HEK293 (cell line): ENCODE data around the gene NOC2L.

Experiments
- KLF8 ChIP-seq: fragments of 450-650 bp; formaldehyde crosslinking; IDR thresholded peaks from 2 replicates; pipeline ENCODE4 v1.5.1; 2016; ENCODE audit warnings: missing biosample characterization, missing genetic modification characterization
- MEIS1 ChIP-seq: sonication (generic); formaldehyde crosslinking; IDR thresholded peaks from 2 replicates; pipeline ENCODE4 v1.8.1; 2022; ENCODE audit warnings: missing genetic modification reagents, mild to moderate bottlenecking, borderline replicate concordance
- PRDM1 ChIP-seq: fragments of 450-650 bp; formaldehyde crosslinking; IDR thresholded peaks from 2 replicates; pipeline ENCODE4; 2016; ENCODE audit warnings: missing biosample characterization, missing genetic modification characterization
- SALL2 ChIP-seq: fragments of 450-650 bp; formaldehyde crosslinking; IDR thresholded peaks from 2 replicates; pipeline ENCODE4 v1.5.0; 2017; ENCODE audit warnings: missing biosample characterization, mild to moderate bottlenecking, missing genetic modification characterization, borderline replicate concordance
- SP2 ChIP-seq: fragments of 450-650 bp; formaldehyde crosslinking; IDR thresholded peaks from 2 replicates; pipeline ENCODE4 v1.5.1; 2016; ENCODE audit warnings: missing biosample characterization, missing genetic modification characterization
- YY1 ChIP-seq: fragments of 450-650 bp; formaldehyde crosslinking; IDR thresholded peaks from 2 replicates; pipeline ENCODE4 v1.5.1; 2018; ENCODE audit warnings: missing biosample characterization, missing genetic modification characterization
- ZBTB1 ChIP-seq: fragments of 450-650 bp; formaldehyde crosslinking; IDR thresholded peaks from 2 replicates; pipeline ENCODE4 v1.5.1; 2016; ENCODE audit warnings: missing biosample characterization, missing genetic modification characterization
- ZFP3 ChIP-seq: fragments of 450-650 bp; formaldehyde crosslinking; IDR thresholded peaks from 2 replicates; pipeline ENCODE4 v1.5.1; 2016; ENCODE audit warnings: low read depth, missing biosample characterization, missing genetic modification characterization
- ZIC2 ChIP-seq: fragments of 450-650 bp; formaldehyde crosslinking; IDR thresholded peaks from 2 replicates; pipeline ENCODE4 v1.5.1; 2016; ENCODE audit warnings: missing biosample characterization, missing genetic modification characterization
- ZNF10 ChIP-seq: fragments of 450-650 bp; formaldehyde crosslinking; IDR thresholded peaks from 2 replicates; pipeline ENCODE4 v1.5.1; 2017; ENCODE audit warnings: missing biosample characterization, missing genetic modification characterization
- ZNF132 ChIP-seq: fragments of 450-650 bp; formaldehyde crosslinking; IDR thresholded peaks from 2 replicates; pipeline ENCODE4 v1.5.1; 2017; ENCODE audit warnings: missing biosample characterization, missing genetic modification characterization, borderline replicate concordance
- ZNF157 ChIP-seq: fragments of 450-650 bp; formaldehyde crosslinking; IDR thresholded peaks from 2 replicates; pipeline ENCODE4 v1.5.1; 2016; ENCODE audit warnings: missing biosample characterization, missing genetic modification characterization
- ZNF16 ChIP-seq: fragments of 450-650 bp; formaldehyde crosslinking; IDR thresholded peaks from 2 replicates; pipeline ENCODE4 v1.5.1; 2016; ENCODE audit warnings: low read depth, missing biosample characterization, missing genetic modification characterization
- ZNF175 ChIP-seq: fragments of 450-650 bp; formaldehyde crosslinking; IDR thresholded peaks from 2 replicates; pipeline ENCODE4 v1.5.1; 2016; ENCODE audit warnings: missing biosample characterization, missing genetic modification characterization
- ZNF211 ChIP-seq: fragments of 450-650 bp; formaldehyde crosslinking; IDR thresholded peaks from 2 replicates; pipeline ENCODE4 v1.5.1; 2016; ENCODE audit warnings: low read depth, missing biosample characterization, missing genetic modification characterization
- ZNF24 ChIP-seq: fragments of 450-650 bp; formaldehyde crosslinking; IDR thresholded peaks from 2 replicates; pipeline ENCODE4 v1.5.1; 2016; ENCODE audit warnings: missing biosample characterization, missing genetic modification characterization
- ZNF302 ChIP-seq: fragments of 450-650 bp; formaldehyde crosslinking; IDR thresholded peaks from 2 replicates; pipeline ENCODE4 v1.5.1; 2016; ENCODE audit warnings: missing biosample characterization, missing genetic modification characterization, low read depth
- ZNF335 ChIP-seq: fragments of 450-650 bp; formaldehyde crosslinking; conservative IDR thresholded peaks from 2 replicates; pipeline ENCODE4 v1.5.1; 2016; ENCODE audit warnings: missing biosample characterization, missing genetic modification characterization
- ZNF350 ChIP-seq: fragments of 450-650 bp; formaldehyde crosslinking; IDR thresholded peaks from 2 replicates; pipeline ENCODE4 v1.5.0; 2017; ENCODE audit warnings: missing biosample characterization, mild to moderate bottlenecking, missing genetic modification characterization
- ZNF423 ChIP-seq: fragments of 450-650 bp; formaldehyde crosslinking; IDR thresholded peaks from 2 replicates; pipeline ENCODE4 v1.5.1; 2016; ENCODE audit warnings: missing biosample characterization, missing genetic modification characterization
- ZNF629 ChIP-seq: fragments of 450-650 bp; formaldehyde crosslinking; IDR thresholded peaks from 2 replicates; pipeline ENCODE4 v1.5.1; 2017; ENCODE audit warnings: missing biosample characterization, missing genetic modification characterization
- ZNF707 ChIP-seq: fragments of 450-650 bp; formaldehyde crosslinking; IDR thresholded peaks from 2 replicates; pipeline ENCODE4 v1.5.1; 2016; ENCODE audit warnings: missing biosample characterization, missing genetic modification characterization
- ZNF747 ChIP-seq: fragments of 450-650 bp; formaldehyde crosslinking; IDR thresholded peaks from 2 replicates; pipeline ENCODE4 v1.5.1; 2016; ENCODE audit warnings: missing biosample characterization, missing genetic modification characterization
- ZNF837 ChIP-seq: fragments of 450-650 bp; formaldehyde crosslinking; IDR thresholded peaks from 2 replicates; pipeline ENCODE4 v1.5.1; 2016; ENCODE audit warnings: missing biosample characterization, missing genetic modification characterization
- ZNF843 ChIP-seq: fragments of 450-650 bp; formaldehyde crosslinking; IDR thresholded peaks from 2 replicates; pipeline ENCODE4 v1.5.1; 2016; ENCODE audit warnings: missing biosample characterization, missing genetic modification characterization
- TF ChIP-seq, protein P1 (sequence below): fragments of 450-650 bp; formaldehyde crosslinking; IDR thresholded peaks from 2 replicates; pipeline ENCODE4 v1.5.1; 2017; ENCODE audit warnings: missing biosample characterization, missing genetic modification characterization
- TF ChIP-seq, protein P2 (sequence below): fragments of 450-650 bp; formaldehyde crosslinking; IDR thresholded peaks from 2 replicates; pipeline ENCODE4 v1.5.1; 2016; ENCODE audit warnings: missing biosample characterization, missing genetic modification characterization
- TF ChIP-seq, protein P3 (sequence below): fragments of 450-650 bp; formaldehyde crosslinking; IDR thresholded peaks from 2 replicates; pipeline ENCODE4 v1.5.1; 2016; ENCODE audit warnings: missing biosample characterization, missing genetic modification characterization
- TF ChIP-seq, protein P4 (sequence below): sonication (generic); formaldehyde crosslinking; IDR thresholded peaks from 2 replicates; pipeline ENCODE4 v1.8.1; 2022; ENCODE audit warnings: mild to moderate bottlenecking, moderate library complexity, missing genetic modification reagents
- TF ChIP-seq, protein P5 (sequence below): fragments of 450-650 bp; formaldehyde crosslinking; IDR thresholded peaks from 2 replicates; pipeline ENCODE4 v1.5.1; 2016; ENCODE audit warnings: missing biosample characterization, missing genetic modification characterization, low read depth
- TF ChIP-seq, protein P6 (sequence below): fragments of 450-650 bp; formaldehyde crosslinking; IDR thresholded peaks from 2 replicates; pipeline ENCODE4 v1.5.1; 2016; ENCODE audit warnings: missing biosample characterization, missing genetic modification characterization

Gene NOC2L

DNA sequence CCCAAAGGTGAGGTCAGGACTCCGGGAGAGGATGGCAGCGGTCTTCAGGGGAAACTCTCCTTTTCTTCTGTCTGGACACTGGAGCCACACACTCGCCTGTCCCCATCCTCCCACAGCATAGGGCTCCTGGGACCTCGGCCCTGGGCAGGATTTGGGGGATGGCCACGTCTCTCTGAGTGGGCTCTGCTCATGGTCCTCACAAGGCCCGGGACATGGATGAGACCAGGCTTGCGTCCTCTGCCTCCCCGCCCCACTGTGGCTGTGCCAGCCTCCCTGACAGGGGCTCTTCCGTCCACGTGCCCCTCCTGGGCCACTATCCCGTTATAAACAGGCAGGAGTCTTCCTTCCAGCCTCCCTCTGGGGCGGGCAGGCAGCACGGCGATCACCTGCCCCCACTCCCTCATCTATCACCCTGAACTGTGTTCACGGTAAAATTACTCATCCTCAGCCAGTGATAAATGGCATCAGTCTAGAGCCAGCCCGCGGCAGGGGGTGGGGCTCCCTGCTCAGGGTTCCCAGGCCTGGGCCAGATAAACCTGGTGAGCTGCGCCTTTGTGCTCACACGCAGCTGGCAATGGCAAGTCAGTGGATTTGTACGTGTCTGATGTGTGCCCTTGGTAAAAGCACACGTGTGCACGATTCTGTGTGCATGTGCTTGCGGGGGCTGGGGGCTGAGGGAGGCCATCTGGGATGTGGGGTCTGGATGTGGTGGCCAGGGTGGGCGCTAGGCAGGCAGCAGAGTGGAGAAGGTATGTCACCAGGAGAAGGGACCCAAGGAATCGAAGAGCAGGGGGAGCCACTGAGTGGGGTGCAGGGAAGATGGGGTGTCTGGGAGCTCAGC, 48.0 kb downstream of the NOC2L start (continued):
- TF ChIP-seq, protein P1, sequence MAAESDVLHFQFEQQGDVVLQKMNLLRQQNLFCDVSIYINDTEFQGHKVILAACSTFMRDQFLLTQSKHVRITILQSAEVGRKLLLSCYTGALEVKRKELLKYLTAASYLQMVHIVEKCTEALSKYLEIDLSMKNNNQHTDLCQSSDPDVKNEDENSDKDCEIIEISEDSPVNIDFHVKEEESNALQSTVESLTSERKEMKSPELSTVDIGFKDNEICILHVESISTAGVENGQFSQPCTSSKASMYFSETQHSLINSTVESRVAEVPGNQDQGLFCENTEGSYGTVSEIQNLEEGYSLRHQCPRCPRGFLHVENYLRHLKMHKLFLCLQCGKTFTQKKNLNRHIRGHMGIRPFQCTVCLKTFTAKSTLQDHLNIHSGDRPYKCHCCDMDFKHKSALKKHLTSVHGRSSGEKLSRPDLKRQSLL (tag by site-specific recombination) = peak; percentile 91
- TF ChIP-seq ZNF16 (tag by site-specific recombination) (no peak), KLF8 (tag by site-specific recombination) (no peak), ZNF10 (peak; percentile 71; the same call in 1 of the 2 replicates), ZNF747 (no peak), ZNF837 (tag by site-specific recombination) (no peak), ZNF629 (tag by site-specific recombination) (peak; percentile 70), PRDM1 (tag by site-specific recombination) (no peak), ZNF157 (tag by site-specific recombination) (no peak), ZNF350 (tag by site-specific recombination) (no peak), ZNF132 (tag by site-specific recombination) (no peak), ZNF707 (tag by site-specific recombination) (no peak), ZBTB1 (tag by site-specific recombination) (no peak), ZNF211 (no peak), ZNF423 (0 out of 2 replicates have a peak, but pooled peaks have one; percentile 68), ZIC2 (peak; percentile 96), MEIS1 (CRISPR knock-in tag) (no peak), ZFP3 (tag by site-specific recombination) (no peak), ZNF302 (tag by site-specific recombination) (no peak), ZNF24 (tag by site-specific recombination) (0 out of 2 replicates have a peak, but pooled peaks have one; percentile 57), SP2 (tag by site-specific recombination) (peak; percentile 73), ZNF843 (tag by site-specific recombination) (peak; percentile 63; the same call in 1 of the 2 replicates), YY1 (no peak), SALL2 (tag by site-specific recombination) (no peak), ZNF335 (peak; percentile 68), ZNF175 (tag by site-specific recombination) (no peak)
- TF ChIP-seq, protein P2, sequence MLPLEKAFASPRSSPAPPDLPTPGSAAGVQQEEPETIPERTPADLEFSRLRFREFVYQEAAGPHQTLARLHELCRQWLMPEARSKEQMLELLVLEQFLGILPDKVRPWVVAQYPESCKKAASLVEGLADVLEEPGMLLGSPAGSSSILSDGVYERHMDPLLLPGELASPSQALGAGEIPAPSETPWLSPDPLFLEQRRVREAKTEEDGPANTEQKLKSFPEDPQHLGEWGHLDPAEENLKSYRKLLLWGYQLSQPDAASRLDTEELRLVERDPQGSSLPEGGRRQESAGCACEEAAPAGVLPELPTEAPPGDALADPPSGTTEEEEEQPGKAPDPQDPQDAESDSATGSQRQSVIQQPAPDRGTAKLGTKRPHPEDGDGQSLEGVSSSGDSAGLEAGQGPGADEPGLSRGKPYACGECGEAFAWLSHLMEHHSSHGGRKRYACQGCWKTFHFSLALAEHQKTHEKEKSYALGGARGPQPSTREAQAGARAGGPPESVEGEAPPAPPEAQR (tag by site-specific recombination) = no peak
- TF ChIP-seq, protein P3, sequence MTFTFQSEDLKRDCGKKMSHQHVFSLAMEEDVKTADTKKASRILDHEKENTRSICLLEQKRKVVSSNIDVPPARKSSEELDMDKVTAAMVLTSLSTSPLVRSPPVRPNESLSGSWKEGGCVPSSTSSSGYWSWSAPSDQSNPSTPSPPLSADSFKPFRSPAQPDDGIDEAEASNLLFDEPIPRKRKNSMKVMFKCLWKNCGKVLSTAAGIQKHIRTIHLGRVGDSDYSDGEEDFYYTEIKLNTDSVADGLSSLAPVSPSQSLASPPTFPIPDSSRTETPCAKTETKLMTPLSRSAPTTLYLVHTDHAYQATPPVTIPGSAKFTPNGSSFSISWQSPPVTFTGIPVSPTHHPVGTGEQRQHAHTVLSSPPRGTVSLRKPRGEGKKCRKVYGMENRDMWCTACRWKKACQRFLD (tag by site-specific recombination) = no peak
- TF ChIP-seq, protein P4, sequence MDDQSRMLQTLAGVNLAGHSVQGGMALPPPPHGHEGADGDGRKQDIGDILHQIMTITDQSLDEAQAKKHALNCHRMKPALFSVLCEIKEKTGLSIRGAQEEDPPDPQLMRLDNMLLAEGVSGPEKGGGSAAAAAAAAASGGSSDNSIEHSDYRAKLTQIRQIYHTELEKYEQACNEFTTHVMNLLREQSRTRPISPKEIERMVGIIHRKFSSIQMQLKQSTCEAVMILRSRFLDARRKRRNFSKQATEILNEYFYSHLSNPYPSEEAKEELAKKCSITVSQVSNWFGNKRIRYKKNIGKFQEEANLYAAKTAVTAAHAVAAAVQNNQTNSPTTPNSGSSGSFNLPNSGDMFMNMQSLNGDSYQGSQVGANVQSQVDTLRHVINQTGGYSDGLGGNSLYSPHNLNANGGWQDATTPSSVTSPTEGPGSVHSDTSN (CRISPR knock-in tag) = no peak
- TF ChIP-seq, protein P5, sequence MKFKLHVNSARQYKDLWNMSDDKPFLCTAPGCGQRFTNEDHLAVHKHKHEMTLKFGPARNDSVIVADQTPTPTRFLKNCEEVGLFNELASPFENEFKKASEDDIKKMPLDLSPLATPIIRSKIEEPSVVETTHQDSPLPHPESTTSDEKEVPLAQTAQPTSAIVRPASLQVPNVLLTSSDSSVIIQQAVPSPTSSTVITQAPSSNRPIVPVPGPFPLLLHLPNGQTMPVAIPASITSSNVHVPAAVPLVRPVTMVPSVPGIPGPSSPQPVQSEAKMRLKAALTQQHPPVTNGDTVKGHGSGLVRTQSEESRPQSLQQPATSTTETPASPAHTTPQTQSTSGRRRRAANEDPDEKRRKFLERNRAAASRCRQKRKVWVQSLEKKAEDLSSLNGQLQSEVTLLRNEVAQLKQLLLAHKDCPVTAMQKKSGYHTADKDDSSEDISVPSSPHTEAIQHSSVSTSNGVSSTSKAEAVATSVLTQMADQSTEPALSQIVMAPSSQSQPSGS (tag by site-specific recombination) = no peak
- TF ChIP-seq, protein P6, sequence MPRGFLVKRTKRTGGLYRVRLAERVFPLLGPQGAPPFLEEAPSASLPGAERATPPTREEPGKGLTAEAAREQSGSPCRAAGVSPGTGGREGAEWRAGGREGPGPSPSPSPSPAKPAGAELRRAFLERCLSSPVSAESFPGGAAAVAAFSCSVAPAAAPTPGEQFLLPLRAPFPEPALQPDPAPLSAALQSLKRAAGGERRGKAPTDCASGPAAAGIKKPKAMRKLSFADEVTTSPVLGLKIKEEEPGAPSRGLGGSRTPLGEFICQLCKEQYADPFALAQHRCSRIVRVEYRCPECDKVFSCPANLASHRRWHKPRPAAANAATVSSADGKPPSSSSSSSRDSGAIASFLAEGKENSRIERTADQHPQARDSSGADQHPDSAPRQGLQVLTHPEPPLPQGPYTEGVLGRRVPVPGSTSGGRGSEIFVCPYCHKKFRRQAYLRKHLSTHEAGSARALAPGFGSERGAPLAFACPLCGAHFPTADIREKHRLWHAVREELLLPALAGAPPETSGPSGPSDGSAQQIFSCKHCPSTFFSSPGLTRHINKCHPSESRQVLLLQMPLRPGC (tag by site-specific recombination) = peak; percentile 39; the same call in 1 of the 2 replicates
